ENCODE measurements around the gene KCNIP3. TPM values are rescaled to one million over a fixed set of nuclear protein-coding genes. Genes with fewer than 3 reads are reported as not detected.
"Not testable (repeated sequence)": the region's sequence is repeated elsewhere in the genome, so short reads cannot be mapped to it uniquely, and the experiment has no call there.

Gene KCNIP3
- total and polyA plus RNA-seq, 2 donors (not counting 1 experiment from before 2014, with no cell fraction given), result not detected

DNA sequence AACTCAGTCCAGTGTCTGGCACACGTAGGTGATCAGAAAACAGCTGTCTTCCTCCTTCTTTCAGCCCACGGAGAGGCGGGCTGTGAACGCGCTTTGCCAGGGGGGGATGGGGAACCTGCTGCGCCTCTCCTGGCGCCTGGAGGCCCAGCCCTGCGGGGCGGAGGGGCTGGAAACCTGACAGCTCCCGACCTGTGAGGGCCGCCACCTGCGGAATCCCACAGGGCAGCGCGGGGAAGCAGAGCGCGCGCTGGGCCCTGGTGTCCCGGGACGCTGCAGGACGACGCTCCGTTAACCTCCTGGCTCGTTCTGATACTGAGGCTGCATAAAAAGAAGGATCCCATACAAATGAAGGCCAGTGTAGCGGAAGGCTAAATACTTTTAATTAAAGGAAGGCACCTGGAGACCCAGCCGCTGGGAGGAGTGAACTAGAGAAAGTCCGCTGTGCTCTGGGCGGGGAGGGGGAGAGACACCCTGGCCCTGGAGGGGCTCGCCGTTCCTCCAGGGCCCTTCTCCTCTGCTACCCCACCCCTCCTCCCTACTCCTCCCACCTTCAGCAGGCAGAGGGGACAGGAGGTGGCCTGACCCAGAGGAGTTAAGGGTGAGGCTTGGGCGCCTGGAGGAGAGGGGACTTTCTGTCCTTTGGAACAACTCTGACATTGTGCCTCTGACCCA lies 130.2 kb downstream of the KCNIP3 start:
- CTCF ChIA-PET; H3K4me3 Mint-ChIP-seq; H3K9me3 Mint-ChIP-seq (ENCODE audit: insufficient read depth); H4K20me1 ChIP-seq (ENCODE audit: control insufficient read depth, insufficient read depth, low read length, poor library complexity, severe bottlenecking); H2AFZ ChIP-seq (ENCODE audit: insufficient read depth, low read depth, low read length, poor library complexity, severe bottlenecking); POLR2A ChIA-PET; H3K4me1 Mint-ChIP-seq; H3K79me2 ChIP-seq (ENCODE audit: control insufficient read depth, insufficient read depth, low read length); DNase-seq; intact Hi-C loops (cut with micrococcal nuclease); H3K27ac ChIP-seq (ENCODE audit: low read length in 2 of 2); H3K27ac Mint-ChIP-seq; H3K36me3 ChIP-seq (replicated peaks in 1 of 2; ENCODE audit: control extremely low read depth in 1 of 2, control insufficient read depth in 1 of 2, extremely low read depth in 1 of 2, insufficient read depth in 2 of 2, low read length in 1 of 2); H3K4me3 ChIP-seq (ENCODE audit: control extremely low read depth in 1 of 5, extremely low read depth in 1 of 5, insufficient read depth in 1 of 5, low read depth in 2 of 5, low read length in 4 of 5); H3K9ac ChIP-seq (ENCODE audit: low read length); H3K4me1 ChIP-seq (ENCODE audit: control insufficient read depth in 2 of 2, insufficient read depth in 2 of 2, low read length in 2 of 2); H3K27me3 ChIP-seq (replicated peaks in 1 of 4; ENCODE audit: control extremely low read depth in 1 of 4, control insufficient read depth in 3 of 4, insufficient read depth in 4 of 4, low read length in 3 of 4); H3K27me3 Mint-ChIP-seq; H3K9me3 ChIP-seq (ENCODE audit: control extremely low read depth in 1 of 3, control insufficient read depth in 2 of 3, insufficient read depth in 1 of 3, low read length in 2 of 3); ATAC-seq (ENCODE audit: low read depth); H3K4me2 ChIP-seq (replicated peaks; ENCODE audit: low read depth, low read length, poor library complexity, severe bottlenecking): not testable (repeated sequence)
- no CpG with 5 or more reads among the region's 30 CpGs for WGBS (ENCODE audit: insufficient coverage)

DNA sequence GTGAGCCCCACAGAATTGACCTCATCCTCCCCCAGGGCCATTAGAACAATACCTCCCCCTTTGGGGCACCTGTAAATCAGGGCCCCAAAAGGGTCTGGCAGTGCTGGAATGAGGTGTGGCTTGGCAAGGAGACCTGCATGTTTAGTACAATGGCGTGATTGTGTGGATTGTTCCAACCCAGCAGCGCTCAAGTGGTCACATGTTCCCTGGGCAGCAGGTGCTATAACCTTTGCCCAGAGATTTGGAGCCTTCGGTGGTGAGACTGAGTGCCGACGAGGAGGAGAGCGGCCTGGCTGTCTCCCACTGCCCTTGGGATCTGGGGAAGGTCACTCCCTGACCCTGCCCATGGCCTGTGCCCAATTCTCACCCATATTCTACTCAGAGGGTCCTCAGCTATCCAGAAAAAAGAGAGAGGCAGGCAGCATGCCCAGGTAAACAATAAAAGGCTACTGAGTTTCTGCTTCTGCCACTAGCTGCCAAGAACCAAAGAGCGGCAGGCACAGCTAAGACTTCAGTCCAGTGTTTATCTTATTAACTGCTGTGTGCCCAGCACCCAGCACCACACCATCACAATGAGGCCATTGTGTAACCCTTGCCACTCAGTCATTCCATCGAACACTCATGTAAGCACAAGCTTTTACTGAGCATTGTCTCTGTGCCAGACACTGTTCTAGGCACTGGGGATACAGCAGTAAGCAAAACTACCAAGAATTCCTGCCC lies 132.8 kb downstream of the KCNIP3 start:
- H2AFZ ChIP-seq (ENCODE audit: insufficient read depth, low read depth, low read length, poor library complexity, severe bottlenecking); H3K27me3 Mint-ChIP-seq; H3K9ac ChIP-seq (ENCODE audit: low read length); H3K79me2 ChIP-seq (ENCODE audit: control insufficient read depth, insufficient read depth, low read length); H3K4me1 ChIP-seq (ENCODE audit: control insufficient read depth in 2 of 2, insufficient read depth in 2 of 2, low read length in 2 of 2); H3K9me3 Mint-ChIP-seq (ENCODE audit: insufficient read depth); H3K4me1 Mint-ChIP-seq; H4K20me1 ChIP-seq (ENCODE audit: control insufficient read depth, insufficient read depth, low read length, poor library complexity, severe bottlenecking); H3K9me3 ChIP-seq (ENCODE audit: control extremely low read depth in 1 of 3, control insufficient read depth in 2 of 3, insufficient read depth in 1 of 3, low read length in 2 of 3); H3K4me3 Mint-ChIP-seq; POLR2A ChIA-PET; H3K27me3 ChIP-seq (replicated peaks in 1 of 4; ENCODE audit: control extremely low read depth in 1 of 4, control insufficient read depth in 3 of 4, insufficient read depth in 4 of 4, low read length in 3 of 4); H3K27ac Mint-ChIP-seq; H3K4me3 ChIP-seq (ENCODE audit: control extremely low read depth in 1 of 5, extremely low read depth in 1 of 5, insufficient read depth in 1 of 5, low read depth in 2 of 5, low read length in 4 of 5); intact Hi-C loops (cut with micrococcal nuclease); H3K4me2 ChIP-seq (replicated peaks; ENCODE audit: low read depth, low read length, poor library complexity, severe bottlenecking); H3K36me3 ChIP-seq (replicated peaks in 1 of 2; ENCODE audit: control extremely low read depth in 1 of 2, control insufficient read depth in 1 of 2, extremely low read depth in 1 of 2, insufficient read depth in 2 of 2, low read length in 1 of 2); DNase-seq; ATAC-seq (ENCODE audit: low read depth); H3K27ac ChIP-seq (ENCODE audit: low read length in 2 of 2); CTCF ChIA-PET: not testable (repeated sequence)
- WGBS (ENCODE audit: insufficient coverage), result no CpG with 5 or more reads among the region's 8 CpGs

DNA sequence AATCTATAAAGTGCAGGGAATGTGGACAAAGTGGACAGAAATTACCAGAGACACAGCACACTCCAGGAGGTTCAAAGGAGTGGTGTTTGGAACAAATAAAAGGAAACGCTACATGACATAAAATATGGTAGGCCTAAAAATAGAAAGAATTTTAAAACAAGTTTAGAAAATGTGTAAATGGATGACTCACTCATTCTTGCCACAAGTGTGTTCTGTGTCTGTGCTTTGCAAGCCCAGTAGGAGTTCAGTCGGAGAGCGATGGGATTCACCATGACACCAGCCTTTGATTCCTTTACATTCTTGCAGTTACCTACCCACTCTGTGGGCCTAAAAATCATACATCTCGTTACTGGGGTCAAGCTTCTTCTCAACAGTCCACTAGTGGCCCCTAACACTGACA lies 136.2 kb downstream of the KCNIP3 start:
- H3K27me3 ChIP-seq (replicated peaks in 1 of 4; ENCODE audit: control extremely low read depth in 1 of 4, control insufficient read depth in 3 of 4, insufficient read depth in 4 of 4, low read length in 3 of 4); H3K36me3 ChIP-seq (replicated peaks in 1 of 2; ENCODE audit: control extremely low read depth in 1 of 2, control insufficient read depth in 1 of 2, extremely low read depth in 1 of 2, insufficient read depth in 2 of 2, low read length in 1 of 2); intact Hi-C loops (cut with micrococcal nuclease); CTCF ChIA-PET; H3K79me2 ChIP-seq (ENCODE audit: control insufficient read depth, insufficient read depth, low read length); H3K27ac ChIP-seq (ENCODE audit: low read length in 2 of 2); ATAC-seq (ENCODE audit: low read depth); H3K4me1 Mint-ChIP-seq; H3K4me3 ChIP-seq (ENCODE audit: control extremely low read depth in 1 of 5, extremely low read depth in 1 of 5, insufficient read depth in 1 of 5, low read depth in 2 of 5, low read length in 4 of 5); H2AFZ ChIP-seq (ENCODE audit: insufficient read depth, low read depth, low read length, poor library complexity, severe bottlenecking); H3K27ac Mint-ChIP-seq; DNase-seq; H3K4me3 Mint-ChIP-seq; H3K27me3 Mint-ChIP-seq; H3K4me2 ChIP-seq (replicated peaks; ENCODE audit: low read depth, low read length, poor library complexity, severe bottlenecking); POLR2A ChIA-PET; H3K4me1 ChIP-seq (ENCODE audit: control insufficient read depth in 2 of 2, insufficient read depth in 2 of 2, low read length in 2 of 2); H3K9me3 ChIP-seq (ENCODE audit: control extremely low read depth in 1 of 3, control insufficient read depth in 2 of 3, insufficient read depth in 1 of 3, low read length in 2 of 3); H3K9me3 Mint-ChIP-seq (ENCODE audit: insufficient read depth); H4K20me1 ChIP-seq (ENCODE audit: control insufficient read depth, insufficient read depth, low read length, poor library complexity, severe bottlenecking); H3K9ac ChIP-seq (ENCODE audit: low read length): not testable (repeated sequence)
- no CpG with 5 or more reads among the region's 4 CpGs for WGBS (ENCODE audit: insufficient coverage)

DNA sequence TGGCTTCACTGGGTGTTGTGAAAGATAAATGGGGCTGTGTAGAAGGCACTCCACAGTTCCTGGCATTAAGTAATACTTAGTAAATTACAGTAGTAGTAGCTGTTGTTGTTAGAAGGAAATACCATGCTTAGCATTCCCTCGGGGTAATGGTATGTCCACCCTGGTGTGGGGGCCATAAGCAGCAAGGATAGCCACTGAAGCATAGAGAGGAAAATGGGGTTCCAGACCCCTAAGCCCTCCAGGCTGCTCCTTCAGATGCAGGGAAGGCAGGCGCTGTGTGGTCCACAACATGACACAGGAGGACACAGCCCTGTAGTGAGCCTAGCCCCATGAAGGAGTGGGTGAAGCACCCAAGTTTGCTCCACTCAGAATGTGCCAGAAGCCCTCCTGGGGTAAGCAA lies 136.8 kb downstream of the KCNIP3 start:
- H2AFZ ChIP-seq (ENCODE audit: insufficient read depth, low read depth, low read length, poor library complexity, severe bottlenecking); CTCF ChIA-PET; H3K4me3 Mint-ChIP-seq; H3K9me3 ChIP-seq (ENCODE audit: control extremely low read depth in 1 of 3, control insufficient read depth in 2 of 3, insufficient read depth in 1 of 3, low read length in 2 of 3); H3K4me1 Mint-ChIP-seq; POLR2A ChIA-PET; H3K4me2 ChIP-seq (replicated peaks; ENCODE audit: low read depth, low read length, poor library complexity, severe bottlenecking); DNase-seq; H3K27ac ChIP-seq (ENCODE audit: low read length in 2 of 2); H4K20me1 ChIP-seq (ENCODE audit: control insufficient read depth, insufficient read depth, low read length, poor library complexity, severe bottlenecking); H3K27ac Mint-ChIP-seq; H3K27me3 ChIP-seq (replicated peaks in 1 of 4; ENCODE audit: control extremely low read depth in 1 of 4, control insufficient read depth in 3 of 4, insufficient read depth in 4 of 4, low read length in 3 of 4); intact Hi-C loops (cut with micrococcal nuclease); H3K9me3 Mint-ChIP-seq (ENCODE audit: insufficient read depth); H3K36me3 ChIP-seq (replicated peaks in 1 of 2; ENCODE audit: control extremely low read depth in 1 of 2, control insufficient read depth in 1 of 2, extremely low read depth in 1 of 2, insufficient read depth in 2 of 2, low read length in 1 of 2); H3K9ac ChIP-seq (ENCODE audit: low read length); H3K27me3 Mint-ChIP-seq; H3K79me2 ChIP-seq (ENCODE audit: control insufficient read depth, insufficient read depth, low read length); ATAC-seq (ENCODE audit: low read depth); H3K4me1 ChIP-seq (ENCODE audit: control insufficient read depth in 2 of 2, insufficient read depth in 2 of 2, low read length in 2 of 2); H3K4me3 ChIP-seq (ENCODE audit: control extremely low read depth in 1 of 5, extremely low read depth in 1 of 5, insufficient read depth in 1 of 5, low read depth in 2 of 5, low read length in 4 of 5): not testable (repeated sequence)
- no CpG with 5 or more reads among the region's 2 CpGs for WGBS (ENCODE audit: insufficient coverage)

Data from B cell (primary cell).